Fibroblast of upper back skin (primary cell): ENCODE data around the gene MS4A5.
"Not testable (repeated sequence)": the region's sequence is repeated elsewhere in the genome, so short reads cannot be mapped to it uniquely, and the experiment has no call there.

ENCODE experiments used
- DNase-seq: peaks from one replicate; pipeline ENCODE4 v3.0.0-alpha.2; 2013

The MS4A5 gene, protein sequence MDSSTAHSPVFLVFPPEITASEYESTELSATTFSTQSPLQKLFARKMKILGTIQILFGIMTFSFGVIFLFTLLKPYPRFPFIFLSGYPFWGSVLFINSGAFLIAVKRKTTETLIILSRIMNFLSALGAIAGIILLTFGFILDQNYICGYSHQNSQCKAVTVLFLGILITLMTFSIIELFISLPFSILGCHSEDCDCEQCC

DNA sequence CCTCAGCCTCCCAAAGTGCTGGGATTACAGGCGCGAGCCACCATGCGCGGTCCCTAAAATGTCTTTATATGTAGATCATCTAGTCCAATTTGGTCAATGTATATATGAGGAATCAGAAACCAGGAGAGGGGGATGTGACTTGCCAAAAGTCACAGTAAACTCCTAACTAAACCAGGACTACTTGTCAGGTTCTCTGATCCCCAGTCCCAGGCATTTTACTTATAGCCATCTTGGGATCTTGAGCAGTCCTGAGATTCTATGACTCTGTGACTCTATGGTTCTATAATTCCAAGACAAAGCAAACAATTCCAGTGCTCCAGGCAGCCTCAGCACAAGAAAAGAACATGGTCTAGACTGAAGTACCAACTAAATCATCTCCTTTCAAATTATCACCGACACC lies at the start of gene MS4A5:
Gene MS4A5, plus strand, starts transcription at position 301 of the 400 bp plus-strand sequence. CDS start 103 bp downstream, outside the sequence.
- DNase-seq = no peak

DNA sequence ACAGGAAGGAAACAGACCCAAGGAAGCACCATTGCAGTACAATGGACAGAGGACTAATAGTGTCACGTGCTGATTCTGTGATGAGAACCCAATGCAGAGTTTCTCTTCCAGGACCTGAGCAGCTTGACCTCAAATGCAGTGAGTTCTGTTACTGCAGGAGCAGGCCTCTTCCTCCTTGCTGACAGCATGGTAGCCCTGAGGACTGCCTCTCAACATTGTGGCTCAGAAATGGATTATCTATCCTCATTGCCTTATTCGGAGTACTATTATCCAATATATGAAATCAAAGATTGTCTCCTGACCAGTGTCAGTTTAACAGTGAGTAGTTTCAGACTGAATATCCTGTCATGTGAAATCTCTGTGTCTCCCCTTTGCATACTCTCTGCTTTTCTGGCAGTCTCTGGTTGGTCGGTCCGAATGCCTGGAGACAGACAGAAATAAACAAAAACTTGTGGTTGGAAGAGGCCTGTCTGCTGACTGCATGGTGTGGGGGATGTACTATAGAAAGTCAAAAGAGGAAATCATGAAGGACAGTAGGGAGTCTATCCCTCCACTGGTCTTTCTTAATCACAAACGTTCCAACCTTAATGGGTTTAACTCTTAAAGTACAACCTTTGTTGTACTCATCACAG lies 40.0 kb upstream of the MS4A5 start:
- DNase-seq = no peak

DNA sequence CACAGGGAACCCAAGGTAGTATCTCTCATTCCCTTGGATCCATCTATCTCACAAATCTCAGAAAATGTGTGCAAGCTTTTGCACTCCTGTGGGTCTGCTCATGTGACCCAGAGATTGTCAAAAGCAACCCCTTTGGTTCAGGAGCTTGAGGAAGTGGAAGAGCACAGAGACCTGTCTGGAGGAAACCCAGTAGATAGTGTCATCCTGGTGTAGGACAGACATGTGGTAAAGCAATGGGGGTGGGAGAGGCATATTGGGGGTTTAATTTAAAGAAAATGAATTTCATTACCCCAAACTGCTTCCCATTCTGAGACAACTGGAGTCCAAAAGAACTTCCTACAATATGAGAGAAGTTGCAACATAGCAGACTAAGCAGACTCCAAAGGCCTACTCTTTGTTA lies 39.0 kb upstream of the MS4A5 start:
- DNase-seq = no peak

DNA sequence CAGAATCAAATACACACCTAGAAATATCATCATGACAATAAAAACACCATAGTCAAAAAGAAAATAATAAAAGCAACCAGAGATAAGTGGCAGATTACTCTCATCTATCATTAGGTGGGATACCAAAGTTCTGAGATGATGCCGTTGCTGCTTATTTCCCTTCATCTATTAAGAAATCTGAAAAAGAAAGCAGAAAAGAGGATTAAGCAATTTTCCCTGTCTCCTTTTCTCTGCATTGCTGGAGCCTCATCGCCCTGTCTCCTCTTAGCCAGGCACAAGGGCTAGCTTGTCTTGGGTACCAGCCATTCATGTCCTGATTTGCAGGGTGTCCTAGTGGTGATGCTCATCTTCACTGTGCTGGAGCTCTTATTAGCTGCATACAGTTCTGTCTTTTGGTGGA lies 37.0 kb upstream of the MS4A5 start:
- DNase-seq = no peak

DNA sequence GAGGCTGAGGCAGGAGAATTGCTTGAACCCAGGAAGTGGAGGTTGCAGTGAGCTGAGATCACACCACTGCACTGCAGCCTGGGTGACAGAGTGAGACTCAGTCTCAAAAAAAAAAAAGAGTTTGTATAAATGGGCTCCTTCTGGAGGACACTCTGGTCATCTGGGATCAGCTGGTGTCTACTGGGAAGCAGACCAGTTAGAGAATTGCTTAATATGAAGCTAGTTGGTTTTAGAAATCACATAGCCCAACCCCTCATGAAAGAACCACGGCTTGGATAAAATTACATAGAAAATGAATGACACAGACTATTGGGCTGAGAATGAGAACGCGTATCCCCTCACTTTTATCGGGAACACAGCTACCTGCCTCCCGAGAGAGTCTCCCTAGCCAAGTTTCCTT lies 36.4 kb upstream of the MS4A5 start:
- no peak for DNase-seq

DNA sequence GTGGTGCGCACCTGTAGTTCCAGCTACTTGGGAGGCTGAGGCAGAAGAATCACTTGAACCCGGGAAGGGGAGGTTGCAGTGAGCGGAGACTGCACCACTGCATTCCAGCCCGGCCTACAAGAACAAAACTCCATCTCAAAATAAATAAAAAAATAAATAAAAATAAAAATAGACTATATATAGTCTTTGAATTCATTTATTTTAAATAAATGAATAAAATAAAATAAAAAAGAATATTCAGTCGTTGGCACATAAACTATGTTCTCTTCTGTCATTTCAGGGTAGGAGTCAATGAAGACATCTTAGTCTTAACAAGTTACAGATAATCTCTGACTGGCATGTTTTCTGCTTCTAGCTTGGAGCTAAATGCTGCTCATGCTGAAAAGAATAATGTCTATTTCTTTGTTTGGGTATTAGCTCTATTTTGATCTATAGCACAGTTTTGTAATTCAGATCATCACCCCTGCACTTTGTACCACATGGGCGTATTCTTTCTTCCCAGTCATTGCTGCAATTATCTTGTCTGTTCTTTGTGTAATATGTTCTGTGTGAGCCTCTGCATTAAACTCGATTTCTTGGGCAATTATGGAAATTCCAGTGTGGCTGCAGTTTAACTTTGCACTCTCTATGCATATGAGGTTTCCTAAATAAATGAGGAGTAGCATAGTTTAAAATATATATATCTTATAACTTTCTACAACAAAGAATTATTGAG lies 34.5 kb upstream of the MS4A5 start:
- DNase-seq = no peak

DNA sequence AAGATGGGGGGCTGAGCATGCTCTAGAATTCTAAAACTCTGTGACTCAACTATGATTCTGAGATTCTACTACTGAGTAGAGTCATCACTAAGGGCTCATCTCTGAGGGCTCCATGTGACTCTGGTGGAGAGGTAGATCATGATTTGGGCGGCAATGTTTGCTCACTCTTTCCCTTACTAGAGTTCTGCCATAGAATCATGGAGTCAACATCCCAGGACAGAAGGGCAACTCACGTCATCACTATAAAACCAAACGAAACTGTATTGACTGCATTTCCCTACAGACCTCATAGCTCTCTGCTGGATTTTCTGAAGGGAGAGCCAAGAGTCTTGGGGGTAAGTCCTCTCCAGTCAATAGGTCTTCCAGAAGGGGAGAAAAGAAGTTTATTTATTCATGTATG lies 33.0 kb upstream of the MS4A5 start, which contains the start of gene MS4A14:
Gene MS4A14, plus strand, starts transcription at position 78 of the 400 bp plus-strand sequence. Its CDS starts 120 bp downstream, at position 198.
- no peak for DNase-seq

DNA sequence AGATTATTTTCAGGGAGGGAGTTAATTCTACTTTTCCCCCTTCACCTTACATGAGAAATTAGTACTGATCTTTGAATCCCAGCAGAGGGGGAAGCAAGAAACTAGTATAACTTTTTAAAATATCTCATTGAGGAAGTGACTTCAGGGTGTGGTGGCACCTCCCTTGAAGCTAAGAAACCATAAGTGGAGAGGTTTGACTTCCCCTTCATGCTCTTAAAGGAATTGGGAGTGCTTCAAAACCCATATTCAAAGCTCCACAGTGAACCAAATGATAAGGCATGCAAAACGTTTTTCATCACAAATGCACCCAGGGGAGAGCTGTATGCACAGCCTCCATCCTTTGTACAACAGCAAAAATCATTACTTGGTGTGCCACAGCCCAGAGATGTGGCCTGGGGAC lies 32.6 kb upstream of the MS4A5 start:
- DNase-seq = no peak

DNA sequence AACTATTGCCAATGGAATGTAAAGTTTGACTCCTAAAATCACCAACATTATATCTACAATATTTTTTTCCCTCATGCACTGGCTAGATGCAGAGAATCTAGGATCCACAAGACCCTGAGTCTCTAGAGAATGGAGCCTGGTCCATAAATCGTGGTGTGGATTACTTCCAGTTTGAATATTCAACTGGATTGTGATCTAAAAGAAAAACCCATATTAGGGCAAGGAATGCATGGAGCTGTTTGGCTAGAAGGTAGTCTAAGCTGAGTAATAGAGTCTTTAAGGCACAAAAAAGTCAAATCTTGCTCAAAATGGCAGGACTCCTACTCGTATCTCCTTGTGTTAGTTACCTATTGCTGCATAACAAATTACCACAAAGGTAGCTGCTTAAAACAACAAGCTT lies 9.4 kb upstream of the MS4A5 start:
- no peak for DNase-seq

DNA sequence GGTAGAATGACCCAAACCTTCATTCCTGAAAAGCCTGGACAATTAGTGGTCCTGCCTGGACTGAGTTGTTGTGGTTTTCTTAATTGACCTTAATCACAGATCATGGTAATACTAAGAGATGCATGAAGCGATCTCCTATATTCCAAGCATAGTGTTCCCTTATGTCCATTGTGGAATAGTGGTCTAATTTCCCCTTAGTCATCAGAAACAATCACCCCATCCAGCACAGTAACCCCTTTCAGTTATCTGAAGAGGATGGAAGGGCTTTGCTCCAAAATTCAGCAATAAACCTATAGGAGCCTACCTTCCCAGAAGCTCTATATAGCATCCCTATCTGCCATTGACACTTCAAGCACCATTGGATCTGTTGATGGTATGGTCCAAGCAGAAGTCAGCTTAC lies 6.8 kb upstream of the MS4A5 start:
- no peak for DNase-seq

DNA sequence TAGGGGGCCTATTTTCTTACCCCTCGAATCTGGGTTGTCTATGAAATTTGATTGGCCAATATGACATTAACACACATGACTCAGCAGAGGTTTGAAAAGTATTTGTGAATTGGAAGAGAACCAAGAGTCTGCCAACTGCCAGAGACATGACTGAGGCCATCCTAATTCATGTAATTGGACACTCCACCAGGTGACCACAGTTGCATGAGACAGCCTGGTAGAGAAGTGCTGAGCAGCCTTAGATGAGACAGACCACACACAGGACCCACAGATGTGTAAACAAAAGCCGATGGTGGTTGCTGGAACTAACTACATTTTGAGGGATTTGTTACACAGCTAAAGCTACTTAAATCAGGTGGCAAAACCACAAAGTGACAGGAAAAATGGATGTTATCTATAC lies 855 bp upstream of the MS4A5 start:
- no peak for DNase-seq

DNA sequence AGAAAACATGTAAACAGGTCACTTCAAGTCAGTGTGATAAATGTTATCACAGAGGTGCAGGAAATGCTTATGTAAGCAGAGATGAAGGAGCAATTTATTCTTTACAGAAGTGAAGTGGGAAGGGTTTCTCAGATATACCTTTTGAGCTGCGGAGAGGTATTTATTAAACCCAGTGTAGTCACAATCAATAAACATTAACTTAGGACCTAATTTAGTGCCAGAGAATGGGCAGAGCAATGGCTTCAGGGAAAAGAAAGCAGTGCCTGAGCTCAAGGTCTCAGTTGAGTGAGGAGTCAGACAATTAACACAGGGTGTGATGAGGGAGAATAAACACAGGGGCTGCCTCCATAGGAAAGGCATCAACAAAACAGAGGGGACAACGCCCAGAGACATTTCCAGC lies 1.9 kb downstream of the MS4A5 start:
- no peak for DNase-seq

DNA sequence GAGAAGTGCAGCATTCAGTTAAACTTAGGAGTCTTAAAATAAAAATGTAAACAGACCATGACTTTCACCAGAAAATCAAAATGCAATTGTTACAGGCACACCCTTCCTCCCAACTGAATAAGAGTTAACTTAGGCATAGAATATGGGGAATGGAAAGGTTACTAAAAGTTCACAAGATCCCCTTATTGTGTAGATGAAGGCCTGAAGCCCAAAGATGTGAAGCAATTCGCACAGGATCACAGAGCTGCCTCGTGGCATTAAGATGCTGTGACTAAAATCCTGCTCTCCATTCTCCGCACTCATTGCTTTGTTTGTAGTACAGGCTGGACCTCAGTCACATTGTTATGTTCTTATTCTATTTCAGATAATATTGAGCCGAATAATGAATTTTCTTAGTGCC lies 4.0 kb downstream of the MS4A5 start:
- DNase-seq = no peak

DNA sequence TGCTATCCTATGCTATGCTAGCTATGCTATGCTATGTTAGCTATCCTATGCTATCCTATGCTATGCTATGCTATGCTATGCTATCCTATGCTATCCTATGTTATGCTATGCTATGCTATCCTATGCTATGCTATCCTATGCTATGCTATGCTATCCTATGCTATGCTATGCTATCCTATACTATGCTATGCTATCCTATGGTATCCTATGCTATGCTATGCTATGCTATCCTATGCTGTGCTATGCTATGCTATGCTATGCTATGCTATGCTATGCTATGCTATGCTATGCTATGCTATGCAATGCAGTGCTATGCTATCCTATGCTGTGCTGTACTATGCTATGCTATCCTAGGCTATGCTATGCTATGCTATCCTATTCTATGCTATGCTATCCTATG lies 17.7 kb downstream of the MS4A5 start:
- no peak for DNase-seq

DNA sequence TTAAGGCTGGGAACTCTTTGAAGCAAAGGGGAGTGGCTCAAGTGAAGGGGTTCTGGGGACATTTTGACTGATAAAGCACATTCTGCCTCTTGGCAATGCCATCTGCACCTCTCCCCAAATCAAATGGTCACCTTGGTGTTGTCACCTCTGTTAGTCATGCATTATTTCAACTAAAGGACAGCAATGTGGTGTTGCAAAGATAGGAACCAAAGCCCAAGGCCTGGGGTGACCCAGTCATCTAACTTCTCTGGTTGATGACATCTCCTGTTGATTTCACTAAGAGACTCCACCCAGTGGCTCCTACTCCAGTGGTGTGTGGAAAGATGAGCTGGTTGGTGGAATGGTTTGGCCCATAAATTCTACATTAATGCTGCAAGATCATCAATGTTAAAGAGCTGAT lies 18.5 kb downstream of the MS4A5 start:
- DNase-seq = no peak

DNA sequence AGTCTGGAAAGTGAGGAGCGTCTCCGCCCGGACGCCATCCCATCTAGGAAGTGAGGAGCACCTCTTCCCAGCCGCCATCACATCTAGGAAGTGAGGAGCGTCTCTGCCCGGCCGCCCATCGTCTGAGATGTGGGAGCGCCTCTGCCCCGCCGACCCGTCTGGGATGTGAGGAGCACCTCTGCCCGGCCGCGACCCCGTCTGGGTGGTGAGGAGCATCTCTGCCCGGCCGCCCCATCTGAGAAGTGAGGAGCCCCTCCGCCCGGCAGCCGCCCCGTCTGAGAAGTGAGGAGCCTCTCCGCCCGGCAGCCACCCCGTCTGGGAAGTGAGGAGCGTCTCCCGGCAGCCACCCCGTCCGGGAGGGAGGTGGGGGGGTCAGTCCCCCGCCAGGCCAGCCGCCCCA lies 21.8 kb downstream of the MS4A5 start:
- not testable (repeated sequence) for DNase-seq

DNA sequence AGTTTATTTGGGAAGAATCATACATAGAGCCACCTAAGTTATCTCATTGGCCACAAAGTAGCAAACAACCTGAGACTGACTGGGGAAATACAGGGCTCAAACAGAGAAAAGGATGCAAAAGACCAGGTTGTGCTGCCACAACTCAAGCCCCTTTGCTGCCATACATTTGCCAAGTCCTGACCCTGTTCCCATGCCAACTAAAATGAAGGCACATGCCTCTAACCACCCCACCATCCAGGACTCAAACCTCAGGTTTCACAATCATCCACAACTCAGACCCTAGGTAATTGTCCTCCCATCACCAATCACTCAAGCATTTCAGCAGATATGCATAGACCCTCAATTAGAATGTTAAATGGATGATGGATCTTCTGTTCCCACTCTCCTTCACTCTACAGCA lies 24.8 kb downstream of the MS4A5 start:
- no peak for DNase-seq

DNA sequence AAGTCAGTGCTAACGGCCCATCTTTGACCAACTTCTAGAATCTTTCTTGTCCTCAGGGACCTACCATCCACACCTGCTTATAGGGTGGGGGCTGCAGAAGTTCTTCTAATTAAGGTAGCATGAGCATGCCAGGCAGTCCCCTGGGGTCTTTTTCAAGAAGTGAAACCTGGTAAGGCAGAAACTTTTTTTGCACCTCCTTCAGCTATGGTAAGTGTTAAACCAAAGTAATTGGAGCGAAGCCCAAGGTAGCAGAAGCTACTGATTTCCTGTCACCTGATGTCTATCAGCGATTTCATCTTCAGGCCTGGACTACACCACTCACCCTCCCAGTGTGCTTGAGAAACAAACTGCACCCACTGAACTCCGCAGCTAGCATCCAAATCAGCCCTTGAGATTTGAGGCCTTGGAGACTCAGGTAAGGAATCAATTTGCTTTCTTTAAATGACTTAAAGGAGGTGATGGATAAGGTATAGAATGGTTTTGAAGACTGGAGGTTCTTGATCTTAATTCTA lies 26.2 kb downstream of the MS4A5 start, which contains the start of gene MS4A1:
Gene MS4A1, plus strand, starts transcription at position 317 of the 512 bp plus-strand sequence. CDS start 6,528 bp downstream, outside the sequence.
- DNase-seq = no peak

DNA sequence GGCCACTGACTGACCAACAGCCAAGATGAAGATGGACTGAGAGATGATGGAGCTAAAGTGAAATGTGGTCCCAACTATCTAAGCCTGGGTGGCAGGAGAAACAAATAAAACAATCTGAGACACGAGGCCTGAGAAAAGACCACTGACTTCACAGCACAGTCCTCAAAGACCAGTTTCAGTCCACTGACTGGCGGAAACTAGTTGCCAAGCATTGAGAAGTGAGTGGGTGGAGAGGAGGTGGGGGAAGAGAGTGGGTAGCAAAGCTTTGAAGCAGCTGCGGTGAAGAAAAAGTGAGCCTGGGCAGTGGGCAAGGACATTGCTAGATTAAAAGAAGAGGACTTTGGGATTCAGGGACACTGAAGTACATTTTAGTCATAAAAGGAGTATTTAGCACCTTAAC lies 28.2 kb downstream of the MS4A5 start:
- DNase-seq = no peak

DNA sequence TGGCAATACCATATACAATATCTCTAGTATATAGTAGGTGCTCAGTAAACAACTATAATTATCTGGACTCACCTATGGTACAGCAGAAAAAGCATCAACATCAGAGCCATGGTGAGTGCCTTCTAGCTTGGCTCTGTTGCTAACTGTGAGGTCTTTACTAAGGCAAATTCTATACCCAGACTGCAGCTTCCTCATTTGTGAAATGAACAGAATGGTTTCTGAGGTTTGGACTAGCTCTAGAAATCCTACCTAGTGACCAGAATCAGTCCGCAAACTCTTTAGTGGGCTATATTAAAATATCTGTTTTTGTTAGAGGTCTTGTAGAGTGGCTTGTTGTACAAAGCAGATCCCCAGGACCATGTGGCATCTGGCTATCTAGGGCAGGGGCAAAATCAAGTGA lies 30.0 kb downstream of the MS4A5 start:
- no peak for DNase-seq

DNA sequence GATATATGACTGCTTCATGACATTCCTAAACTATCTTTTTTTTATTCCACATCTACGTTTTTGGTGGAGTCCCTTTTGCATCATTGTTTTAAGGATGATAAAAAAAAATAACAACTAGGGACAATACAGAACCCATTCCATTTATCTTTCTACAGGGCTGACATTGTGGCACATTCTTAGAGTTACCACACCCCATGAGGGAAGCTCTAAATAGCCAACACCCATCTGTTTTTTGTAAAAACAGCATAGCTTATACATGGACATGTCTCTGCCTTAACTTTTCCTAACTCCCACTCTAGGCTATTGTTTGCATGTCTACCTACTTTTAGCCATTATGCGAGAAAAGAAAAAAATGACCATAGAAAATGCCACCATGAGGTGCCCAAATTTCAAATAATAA lies 39.5 kb downstream of the MS4A5 start:
- DNase-seq = no peak

DNA sequence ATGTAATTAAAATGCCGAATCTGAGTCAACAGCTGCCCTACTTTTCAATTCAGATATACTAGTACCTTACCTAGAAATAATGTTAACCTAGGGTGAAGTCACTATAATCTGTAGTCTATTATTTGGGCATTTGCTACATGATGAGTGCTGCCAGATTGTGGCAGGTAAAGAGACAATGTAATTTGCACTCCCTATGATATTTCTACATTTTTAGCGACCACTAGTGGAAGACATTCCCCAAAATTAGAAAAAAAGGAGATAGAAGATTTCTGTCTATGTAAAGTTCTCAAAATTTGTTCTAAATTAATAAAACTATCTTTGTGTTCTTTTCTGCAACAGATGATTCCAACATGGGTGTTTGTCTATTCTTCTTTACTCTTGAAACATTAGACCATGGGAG lies 40.4 kb downstream of the MS4A5 start:
- DNase-seq = no peak

DNA sequence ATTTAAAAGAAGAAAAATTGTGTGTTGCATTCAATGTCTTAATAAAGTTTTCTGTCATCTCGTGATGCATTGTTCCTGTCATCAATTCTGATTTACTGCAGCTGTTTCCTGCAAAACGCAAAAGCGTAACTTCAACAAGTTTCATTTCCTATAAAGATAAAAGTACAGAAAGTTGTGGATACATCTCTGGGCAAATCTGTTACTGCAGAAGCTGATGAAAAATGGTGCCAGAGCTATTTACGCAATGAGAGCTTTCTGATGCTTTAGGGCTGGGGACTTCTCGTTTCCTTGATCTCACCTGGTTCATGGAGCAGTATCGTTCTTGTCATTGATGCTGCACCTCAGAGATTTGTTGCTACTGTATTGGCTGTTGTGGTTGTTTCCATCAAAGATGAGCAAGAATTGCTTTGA lies 47.7 kb downstream of the MS4A5 start:
- DNase-seq = no peak

DNA sequence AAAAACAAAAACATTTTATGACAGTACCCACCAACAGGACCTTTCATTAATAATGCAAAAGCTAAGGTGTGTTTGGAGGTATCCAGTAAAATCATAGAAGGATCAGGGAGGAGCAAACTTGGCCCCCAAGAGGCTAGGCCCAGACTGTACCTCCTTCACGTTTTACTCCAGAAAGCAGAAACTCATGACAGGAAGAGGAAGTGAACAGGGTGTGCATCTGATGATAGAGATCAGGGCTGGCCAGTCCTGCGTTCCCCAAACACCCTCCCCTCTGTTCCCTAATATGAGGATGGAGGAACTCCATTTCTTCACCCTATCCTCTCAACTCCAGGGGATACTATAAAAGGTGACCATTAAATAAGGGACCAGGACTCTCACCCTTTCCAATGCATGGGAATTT lies 53.0 kb downstream of the MS4A5 start:
- no peak for DNase-seq
